Activated CD4-positive, alpha-beta T cell treated with anti-CD3 and anti-CD28 coated beads for 24 hours (primary cell): ENCODE results near the gene TWIST2.

ENCODE experiments used
- DNase-seq, 2 donors: peaks; one replicate each; pipeline ENCODE4 v3.0.0-alpha.2; 2020; ENCODE audit warnings: low read depth in 2 of 2

TWIST2 gene

DNA sequence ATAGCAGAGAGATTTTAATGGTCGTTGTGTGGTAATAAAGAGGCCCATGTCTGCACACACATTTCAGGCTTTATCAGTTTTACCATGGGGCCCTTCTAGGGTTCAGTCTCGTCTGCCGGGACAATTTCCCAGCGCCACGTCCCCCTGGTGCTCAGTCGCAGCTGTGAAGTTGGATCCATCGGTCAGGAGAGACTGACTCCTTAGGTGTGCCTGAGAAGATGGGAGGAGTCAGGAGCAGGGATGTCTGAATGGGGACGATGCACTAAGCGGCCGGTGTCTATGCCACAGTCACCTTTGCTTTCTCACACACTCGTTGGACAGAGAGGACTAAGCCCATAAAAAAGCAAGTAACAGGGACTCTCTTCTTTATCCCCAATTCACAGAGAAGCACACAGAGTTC is 71.4 kb downstream of the TWIST2 start:
- no peak for DNase-seq

DNA sequence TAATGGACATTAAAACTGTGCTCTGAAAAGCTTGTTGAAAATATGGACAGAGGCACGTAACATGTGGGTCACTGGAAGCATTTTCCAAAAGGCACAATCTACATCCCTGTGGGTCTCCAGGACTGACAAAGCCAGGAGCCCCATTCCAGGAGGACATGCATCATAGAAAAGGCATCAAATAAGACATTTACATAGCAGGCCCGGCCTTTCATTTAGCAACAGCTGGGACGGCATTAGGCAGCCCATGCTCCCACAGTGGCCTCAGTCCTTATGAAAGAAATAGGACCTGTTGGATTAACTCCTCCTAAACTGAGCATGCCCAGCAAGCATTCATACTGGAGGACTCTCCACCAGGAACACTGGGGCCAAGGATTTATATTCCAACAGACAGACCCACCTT is 72.2 kb downstream of the TWIST2 start:
- no peak for DNase-seq

DNA sequence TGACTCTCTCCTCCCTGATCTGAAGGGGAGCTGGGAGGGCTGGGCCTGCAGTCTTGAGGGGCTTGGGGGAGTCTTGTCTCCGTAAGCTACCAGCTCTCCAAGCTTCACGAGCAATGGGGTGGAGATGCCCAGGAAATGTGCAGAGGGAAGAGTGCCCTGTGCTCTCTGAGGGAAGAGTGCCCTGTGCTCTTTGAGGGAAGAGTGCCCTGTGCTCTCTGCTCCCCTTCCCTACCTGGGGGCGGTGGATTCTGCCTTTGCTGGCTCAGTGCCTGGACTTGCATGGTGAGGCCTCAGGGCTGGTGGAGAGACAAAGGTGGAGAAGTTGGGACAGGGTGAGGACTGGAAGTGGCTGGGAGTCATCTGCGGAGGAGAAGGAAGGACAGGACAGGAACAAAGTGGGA is 72.7 kb downstream of the TWIST2 start:
- no peak for DNase-seq

DNA sequence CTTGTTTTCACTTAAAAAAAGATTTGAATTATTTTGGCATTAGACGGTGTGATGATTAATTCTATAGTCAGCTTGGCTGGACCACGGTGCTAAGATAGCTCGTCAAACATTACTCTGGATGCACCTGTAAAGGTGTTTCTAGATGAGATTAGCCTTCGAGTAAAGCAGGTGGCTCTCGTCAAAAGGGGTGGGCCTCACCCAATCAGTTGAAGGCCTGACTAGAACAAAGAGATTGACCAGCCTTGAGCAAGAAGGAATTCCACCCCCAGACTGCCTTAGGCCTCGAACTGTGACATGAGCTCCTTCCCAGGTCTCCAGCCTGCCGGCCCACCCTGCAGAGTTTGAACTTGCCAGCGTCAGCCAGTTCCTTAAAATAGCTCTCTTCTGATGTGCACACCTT is 73.4 kb downstream of the TWIST2 start:
- no peak for DNase-seq

DNA sequence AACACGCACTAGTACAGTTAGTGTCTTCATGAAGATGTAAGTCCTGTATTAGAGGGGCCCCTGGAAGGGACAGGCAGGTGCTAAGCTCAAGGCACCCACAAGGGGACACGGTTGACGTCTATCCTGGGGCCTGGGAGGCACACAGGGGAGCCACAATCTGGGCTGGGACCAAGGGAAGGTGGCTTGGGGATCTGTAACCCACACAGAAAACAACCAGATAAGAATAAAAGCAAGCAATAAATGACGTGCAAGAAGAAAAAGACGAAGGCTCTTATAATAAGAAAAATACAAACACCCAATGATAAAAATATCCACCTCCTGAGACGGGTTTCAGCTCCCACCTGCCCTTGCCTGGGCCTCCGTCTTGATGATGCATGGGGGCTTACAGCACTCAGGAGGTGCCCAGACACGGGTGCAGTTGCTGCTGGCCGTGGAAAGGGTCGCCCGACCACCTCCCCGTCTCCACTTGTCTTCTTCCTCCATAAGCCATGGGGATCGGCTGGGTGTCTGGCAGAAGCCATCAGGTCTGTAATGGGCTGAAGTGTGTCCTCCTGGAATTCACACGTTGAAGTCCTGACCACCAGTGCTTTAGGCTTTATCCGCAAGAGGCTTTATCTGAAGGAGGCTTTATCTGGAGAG is 73.9 kb downstream of the TWIST2 start:
- no peak for DNase-seq

DNA sequence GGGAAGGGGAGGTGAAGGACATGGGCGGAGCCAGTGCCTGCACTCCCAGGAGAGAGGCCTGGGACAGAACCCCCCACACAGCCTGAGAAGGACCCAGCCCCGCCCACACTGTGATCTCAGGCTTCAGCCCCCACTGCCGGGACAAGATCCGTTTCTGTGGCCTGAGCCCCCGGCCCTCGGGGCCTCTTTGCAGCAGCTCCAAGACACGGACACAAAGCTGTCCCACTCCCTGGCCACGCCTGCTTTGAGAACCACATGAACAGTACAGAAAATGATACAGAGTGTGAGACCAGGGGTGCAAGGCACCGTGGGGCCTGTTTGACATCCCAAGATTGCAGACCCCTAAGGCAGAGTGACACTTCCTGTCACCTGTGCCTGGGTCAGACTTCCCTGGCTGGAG is 74.5 kb downstream of the TWIST2 start:
- DNase-seq, result no peak

DNA sequence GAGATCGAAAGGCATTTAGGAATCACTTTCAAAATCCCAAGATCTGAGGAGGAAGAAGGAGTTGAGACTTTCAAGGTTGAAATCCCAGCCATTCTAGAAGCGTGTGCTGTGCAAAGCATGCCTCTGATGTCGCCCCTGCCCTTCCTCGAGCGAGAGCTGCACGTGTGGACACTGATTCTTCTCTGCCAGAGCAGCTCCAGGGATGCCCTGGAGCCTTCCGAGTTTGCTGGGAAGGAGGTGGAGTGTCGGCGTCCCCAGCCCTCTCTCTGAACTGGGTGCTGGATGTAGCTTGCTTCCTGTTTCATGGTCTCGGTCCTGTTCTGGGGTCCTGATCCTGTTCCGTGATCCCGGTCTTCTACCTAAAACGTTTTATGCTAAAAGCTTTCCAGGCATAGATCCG is 76.1 kb downstream of the TWIST2 start:
- DNase-seq, result no peak

DNA sequence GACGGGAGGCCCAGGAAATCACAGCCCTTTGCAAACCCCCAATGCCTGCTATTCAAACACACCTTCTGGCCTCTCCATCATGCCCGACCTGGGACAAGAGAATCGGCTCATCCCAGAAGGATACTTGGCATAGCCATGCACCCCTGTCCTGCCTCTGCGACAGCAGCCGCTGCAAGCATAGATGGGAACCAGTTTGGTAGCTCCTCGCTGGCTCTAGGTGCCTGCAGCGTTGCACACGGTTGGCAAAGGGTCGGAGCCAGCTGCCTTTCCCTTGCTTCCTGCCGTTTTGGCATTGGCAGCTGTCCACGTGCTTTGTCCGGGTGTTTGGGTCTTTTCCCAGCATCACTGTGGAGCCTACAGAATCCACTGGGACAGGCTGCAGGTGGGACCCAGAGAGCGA is 76.9 kb downstream of the TWIST2 start:
- no peak for DNase-seq

DNA sequence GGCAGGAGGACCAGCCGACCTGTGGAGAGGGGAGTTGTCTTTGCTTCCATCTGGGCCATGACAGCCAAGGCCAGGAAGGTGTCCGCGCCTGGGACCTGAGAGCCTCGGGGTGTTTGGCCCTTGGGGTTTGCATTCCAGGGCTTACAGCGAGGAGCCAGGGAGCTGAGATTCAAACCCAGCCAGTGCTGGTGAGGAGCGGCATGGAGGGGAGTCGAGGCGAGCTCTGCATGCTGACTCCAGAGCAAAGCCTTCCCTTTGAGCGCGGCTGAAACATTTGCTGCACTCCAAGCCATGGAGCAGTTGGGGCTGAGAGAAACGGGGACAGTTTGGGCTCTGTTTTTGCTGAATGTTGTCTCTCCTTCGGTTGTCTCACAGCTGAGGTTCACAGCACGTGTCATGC is 77.4 kb downstream of the TWIST2 start:
- no peak for DNase-seq

DNA sequence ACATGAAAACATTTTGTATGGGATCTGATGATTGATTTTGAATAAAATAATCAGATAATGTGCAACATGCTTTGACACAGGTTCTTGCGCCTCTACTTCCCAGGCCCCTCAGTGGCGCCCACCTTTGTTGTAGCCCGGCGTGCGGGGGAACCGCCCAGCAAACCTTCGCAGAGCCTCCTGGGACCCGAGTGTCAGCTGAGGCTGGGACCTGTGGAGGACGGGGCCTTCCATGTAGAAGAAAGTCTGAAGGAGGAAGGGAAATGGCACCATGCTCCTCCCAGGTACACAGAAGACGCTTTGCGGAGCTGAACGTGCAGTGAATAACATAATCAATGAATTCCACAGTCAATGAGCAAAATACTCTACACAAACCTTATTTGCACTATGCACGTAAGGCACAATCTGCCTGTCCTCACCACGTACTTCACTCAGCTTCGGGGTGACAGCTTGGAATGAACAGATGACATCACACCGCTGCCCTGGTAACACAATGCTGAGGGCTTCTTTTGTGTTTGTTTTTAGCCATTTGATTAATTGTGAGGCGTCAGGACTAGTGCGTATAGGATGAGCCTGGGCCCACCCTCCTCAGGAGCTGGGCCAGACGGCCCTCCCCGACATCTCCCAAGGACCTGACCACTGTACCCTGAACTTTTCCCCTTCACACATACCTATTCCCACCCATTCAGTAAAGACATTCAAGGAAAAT is 78.1 kb downstream of the TWIST2 start:
- no peak for DNase-seq

DNA sequence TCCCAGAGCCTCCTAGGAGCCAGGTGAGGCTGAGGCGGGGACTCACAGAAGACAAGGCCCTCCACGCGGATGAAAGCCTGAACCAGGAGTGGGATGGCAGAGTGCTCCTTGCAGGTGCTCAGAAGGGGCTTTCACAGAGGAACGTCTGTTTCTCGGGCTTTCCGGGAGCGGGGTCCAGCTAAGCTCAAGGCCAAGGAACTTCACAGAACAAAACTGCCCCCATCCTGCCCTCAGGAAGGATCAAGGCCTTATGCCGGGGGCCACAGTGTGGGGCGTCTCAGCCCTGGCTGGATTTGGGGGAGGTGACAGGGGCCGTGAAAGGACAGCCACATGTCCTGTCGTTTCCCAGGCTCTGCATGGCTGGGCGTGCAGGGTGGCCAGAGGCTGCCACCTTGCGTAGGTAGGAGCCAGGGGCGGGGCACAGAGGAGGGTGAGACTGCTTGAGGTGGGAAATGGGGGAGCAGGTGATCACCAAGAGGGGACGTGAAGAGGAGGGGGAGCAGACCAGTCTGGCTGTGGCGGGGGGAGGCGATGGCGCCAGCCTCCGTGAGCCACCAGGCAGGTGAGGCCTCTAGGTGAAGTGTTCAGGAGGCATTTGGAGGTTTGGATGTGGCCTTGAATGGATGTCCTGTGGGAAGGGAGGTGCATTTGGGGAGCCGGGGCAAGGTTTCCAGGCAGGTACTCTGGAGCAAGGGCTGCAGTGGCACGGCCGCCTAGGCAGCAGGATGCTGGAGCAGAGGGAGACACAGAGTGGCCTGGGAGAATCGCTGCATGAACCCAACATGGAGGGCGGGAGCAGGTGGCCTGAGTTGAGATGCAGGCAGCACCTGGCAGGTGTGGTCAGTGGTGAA is 79.1 kb downstream of the TWIST2 start:
- DNase-seq, result no peak

DNA sequence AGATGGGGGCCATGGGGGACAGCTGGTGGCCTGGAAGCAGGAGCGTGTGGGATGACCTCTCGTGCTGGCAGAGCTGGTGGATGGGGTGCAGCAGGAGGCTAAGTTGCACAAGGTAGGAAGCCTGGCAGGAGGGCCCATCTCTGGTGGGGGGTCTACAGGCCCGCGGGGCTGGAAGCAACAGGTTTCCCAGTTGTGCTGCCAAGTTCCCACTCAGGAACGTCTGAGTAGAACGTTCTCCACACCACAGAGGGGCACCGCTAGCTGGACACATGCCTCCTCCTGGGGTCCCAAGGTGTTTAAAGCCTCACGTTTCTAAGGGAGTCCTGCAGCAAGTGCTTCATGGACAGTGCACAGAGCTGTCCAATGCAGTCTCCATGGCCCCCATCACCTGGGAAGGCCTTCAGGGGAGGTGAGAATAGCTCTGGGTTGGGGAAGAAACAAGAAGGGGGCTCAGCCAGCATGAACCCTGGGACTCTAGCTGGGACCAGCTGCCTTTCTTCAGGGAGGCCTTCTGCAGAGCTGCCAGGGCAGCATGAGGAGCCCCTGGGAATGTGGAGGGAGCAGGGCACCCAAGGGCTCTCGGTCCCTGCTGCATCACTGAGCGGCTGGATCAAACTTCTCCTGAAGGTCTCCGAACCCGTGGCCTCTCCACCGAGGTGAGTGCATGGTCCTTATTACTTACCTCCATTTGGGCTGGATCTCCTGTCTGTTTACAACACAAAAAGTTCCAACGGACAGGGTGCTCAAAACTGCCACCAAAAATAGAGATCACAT is 80.0 kb downstream of the TWIST2 start:
- DNase-seq, result no peak

DNA sequence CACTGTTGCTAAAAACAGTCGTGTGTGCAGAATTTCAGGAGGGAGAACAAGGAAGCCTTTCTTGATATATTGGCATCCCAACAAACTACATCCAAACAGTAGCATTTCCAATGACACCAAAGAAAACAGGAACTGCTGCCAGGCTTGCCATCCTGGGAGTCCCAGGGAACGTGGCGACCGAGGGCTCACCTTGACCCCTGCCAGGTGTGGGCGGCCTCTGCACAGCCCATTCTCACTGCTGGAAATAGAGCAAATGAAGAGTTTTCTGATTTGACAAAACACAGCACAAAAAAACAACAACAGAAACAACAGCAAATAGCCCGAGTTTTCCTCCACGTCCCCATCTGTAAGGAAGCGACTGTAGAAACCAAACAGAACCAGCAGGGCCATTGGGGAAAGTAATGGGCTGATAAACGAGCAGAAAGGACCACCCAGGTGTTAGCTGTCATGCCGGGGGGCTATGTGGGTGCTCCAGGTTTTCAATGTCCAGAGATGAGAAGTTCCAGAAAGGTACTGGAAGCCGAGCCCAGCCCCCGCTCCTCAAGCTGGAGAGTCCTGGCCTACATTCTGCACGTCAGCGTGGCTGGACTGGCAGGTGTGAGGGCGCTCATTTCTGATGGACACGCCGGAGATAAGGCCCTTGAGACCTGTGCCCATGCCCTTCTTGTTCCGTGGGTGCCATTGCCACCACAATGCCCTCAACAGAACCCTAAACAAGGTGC is 80.8 kb downstream of the TWIST2 start:
- no peak for DNase-seq

DNA sequence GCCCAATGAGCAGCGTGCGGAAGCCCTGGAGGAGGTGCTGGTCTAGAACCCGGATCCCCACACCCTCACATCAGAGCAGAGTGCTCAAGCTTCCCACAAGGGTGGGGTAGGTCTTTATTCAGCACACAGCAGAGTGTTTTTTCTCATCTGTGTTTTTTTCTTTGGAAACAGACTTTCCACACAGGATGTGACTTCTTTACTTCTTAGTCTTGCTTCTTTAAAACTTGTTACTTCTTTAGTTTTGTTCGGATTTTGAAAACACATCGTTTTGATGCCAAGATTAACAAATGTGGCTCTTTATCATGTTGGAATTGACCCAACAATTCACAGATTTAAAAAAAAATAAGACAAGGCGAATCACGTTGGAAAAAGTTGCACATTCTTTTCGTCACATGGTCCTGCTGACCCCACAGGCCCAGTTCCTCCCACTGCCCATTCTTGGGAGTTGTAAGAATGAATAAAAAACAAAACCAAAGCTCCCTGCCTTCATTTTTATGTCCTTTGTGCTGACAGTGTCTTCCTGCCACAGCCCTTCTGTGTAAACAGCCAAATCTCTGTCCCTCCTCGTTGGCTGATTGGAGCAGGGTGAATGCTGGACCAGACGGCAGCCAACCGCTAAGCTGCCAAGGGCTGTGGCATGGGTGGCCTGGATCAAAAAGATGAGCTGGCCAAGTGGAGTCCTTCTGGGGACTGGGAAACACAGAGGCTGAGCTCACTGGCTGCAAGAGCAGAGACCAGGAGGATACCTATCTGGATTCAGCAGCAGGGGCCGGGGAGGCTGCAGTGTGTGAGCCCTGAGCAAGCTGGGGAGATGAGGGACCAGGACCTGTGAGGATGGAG is 81.6 kb downstream of the TWIST2 start:
- no peak for DNase-seq

DNA sequence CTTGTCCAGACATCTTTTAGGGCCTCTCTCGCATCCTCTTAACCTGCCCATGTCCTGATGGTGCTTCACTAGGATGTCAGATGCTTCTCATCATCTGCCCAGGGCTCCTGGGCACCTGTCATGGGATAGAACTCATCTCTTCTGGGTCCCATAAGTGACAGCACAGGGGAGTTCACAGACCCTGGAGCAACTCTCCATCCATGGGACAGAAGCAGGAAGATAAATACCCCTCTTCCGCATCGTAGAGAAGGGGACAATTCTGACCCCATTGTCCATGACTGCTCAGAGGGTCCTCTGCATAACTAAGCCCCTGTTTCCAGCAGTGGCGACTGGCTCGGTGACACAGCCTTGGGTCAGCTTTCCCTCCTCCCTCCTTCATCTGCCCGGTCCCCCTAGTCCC is 82.3 kb downstream of the TWIST2 start:
- no peak for DNase-seq

DNA sequence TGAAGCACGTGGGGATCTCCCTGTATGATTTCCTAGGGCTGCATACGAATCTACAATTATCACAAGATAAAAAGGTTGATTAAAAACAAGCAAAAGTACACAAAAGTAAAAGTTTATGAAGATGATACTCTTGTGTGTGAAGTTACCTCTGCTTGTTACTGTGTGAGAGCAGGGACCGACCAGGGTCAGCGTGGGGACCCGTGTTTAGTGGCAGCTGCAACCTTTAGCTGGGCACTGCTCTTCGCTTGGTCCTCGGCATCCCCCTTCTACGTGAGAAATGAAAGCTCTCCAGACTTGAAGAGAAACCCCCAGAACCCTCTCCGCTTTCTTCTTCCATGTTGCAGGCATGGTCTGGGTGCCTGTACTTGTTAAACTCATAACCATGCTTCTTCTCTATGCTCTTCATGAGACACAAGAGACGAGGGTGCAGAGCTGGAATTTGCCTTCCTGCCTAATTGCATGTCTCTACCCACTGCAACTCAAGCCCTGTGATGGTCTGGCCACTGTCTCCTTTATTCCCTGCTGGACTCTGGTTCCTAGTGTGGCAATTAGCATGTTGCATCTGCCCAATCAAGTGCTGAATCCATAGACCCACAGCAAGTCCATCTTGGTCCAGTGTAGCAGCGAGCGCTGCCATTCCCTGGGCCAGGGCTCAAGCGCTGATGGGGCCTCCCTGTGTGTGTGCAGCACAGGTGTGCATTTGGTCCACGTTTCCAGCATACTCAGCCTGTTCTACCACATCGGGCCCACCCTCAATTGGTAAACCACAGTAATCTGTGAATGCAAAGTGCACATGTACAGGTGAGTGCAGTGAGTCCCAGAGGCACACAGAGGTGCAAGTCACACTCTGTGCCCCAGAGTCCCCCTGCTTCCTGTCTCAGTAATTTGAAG is 88.5 kb downstream of the TWIST2 start:
- DNase-seq, result no peak

DNA sequence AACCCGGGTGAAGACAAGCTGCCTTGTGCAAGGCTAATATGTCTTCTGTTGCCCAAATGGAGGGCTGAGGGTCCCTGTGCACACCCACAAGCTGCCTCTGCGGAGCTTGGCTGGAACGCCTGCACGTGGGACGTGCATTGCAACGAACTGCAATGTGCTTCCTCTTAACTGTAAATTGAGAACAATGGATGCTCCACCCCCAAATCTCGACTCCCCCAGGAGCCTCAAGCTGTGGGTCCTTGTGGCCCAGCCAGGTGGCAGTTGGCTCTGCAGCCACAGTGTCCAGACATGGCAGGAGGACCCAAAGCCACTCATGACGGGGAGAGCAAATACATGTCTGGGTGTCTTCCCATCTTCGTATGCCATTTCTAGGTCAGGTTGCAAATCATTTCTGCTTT is 90.1 kb downstream of the TWIST2 start:
- DNase-seq, result no peak

DNA sequence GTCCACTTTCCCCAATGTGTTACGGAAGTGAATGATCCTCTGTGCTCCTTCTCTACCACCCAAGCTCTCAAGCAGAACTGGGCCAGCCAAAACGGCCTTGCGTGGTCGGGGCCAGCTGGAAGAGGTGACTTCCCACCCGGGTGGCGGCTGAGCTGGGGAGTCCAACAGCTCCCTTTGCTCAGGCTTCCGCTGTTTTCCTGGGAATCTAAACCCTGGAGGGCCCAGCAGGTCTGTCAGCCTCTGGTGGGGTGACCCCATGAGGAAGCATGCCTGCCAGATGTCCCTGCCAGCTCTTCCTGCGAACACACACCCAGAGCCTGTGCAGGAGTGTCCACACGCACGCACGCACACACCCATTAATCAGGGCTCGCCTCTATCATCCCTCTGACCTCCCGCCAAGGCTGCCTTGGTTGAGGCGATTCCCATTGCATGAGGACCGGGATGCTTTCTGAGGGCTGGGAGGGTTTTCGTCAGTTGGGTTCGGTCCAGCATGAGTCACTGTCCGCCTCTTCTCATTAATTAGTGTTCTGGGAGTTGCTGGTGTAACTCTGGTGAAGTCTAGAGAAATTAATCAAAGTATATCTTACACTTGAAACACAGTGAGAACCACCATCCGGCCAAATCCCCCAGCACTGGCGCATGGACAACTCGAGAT is 90.6 kb downstream of the TWIST2 start:
- DNase-seq, result no peak

DNA sequence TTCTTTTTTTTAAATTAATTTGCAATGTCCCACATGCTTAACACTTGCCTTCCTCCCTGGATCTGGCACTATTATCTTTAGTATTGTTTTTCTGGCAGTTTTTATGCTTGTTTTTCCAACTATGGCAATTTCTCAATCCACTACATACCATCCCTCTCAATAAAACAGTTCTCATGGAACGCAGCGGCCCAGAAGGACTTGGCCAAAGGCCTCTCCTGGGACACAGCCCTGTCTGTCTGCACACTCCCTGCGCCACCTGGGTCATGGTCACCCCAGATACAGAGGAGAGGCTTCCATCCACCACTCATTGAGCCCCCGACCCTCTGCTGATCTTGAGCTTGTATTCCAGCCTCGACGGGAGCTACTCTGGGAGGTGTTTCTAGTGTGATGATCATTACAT is 91.2 kb downstream of the TWIST2 start:
- no peak for DNase-seq
